ENCODE data around the gene CHD5.

DNA sequence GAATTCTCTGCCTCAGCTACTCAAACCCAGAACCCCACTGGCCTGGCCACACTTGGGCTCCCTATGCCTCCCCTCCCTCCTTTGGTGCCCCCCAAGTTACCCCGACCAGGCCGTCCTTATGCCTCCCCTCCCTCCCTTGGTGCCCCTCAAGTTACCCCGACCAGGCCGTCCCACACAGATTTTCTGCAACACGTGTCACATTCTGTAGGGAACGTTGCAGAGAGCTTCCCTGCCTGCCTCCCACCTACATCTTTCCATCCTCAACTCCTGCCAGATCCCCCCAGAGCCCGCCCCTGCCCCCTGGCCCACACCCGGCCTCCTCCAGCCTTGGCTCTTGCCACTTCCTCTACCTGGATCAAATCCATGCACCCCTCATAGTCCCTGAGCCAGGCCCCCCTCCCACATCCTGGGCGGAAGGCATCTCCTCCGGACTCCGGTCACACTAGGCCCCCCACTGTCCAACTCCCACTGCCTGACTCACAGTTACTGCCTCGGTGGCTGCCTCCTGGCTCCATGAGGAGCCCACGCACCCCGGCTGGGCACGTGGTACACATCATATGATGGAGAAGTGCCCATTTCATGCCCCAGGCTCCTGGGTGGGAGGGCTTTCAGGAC, 93.3 kb downstream of the CHD5 start:
- TF ChIP-seq POLR2A (IDR thresholded peaks at IDR 0.05; ENCODE audit: low read depth, low read length), result no peak
- no peak for TF ChIP-seq FOS (IDR thresholded peaks at IDR 0.05; ENCODE audit: low read depth, low read length)
- TF ChIP-seq MAZ (IDR thresholded peaks at IDR 0.05; ENCODE audit: borderline replicate concordance, low read depth, low read length), result no peak
- no peak for TF ChIP-seq RAD21 (IDR thresholded peaks at IDR 0.05; ENCODE audit: low read length)
- TF ChIP-seq, protein P1, sequence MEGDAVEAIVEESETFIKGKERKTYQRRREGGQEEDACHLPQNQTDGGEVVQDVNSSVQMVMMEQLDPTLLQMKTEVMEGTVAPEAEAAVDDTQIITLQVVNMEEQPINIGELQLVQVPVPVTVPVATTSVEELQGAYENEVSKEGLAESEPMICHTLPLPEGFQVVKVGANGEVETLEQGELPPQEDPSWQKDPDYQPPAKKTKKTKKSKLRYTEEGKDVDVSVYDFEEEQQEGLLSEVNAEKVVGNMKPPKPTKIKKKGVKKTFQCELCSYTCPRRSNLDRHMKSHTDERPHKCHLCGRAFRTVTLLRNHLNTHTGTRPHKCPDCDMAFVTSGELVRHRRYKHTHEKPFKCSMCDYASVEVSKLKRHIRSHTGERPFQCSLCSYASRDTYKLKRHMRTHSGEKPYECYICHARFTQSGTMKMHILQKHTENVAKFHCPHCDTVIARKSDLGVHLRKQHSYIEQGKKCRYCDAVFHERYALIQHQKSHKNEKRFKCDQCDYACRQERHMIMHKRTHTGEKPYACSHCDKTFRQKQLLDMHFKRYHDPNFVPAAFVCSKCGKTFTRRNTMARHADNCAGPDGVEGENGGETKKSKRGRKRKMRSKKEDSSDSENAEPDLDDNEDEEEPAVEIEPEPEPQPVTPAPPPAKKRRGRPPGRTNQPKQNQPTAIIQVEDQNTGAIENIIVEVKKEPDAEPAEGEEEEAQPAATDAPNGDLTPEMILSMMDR (conservative IDR thresholded peaks at IDR 0.05; ENCODE audit: low read depth, low read length), result no peak
- no peak for TF ChIP-seq BHLHE40 (IDR thresholded peaks at IDR 0.05; ENCODE audit: low read depth, low read length)
- no peak for TF ChIP-seq RFX5 (IDR thresholded peaks at IDR 0.05; ENCODE audit: low read depth, low read length)
- TF ChIP-seq SMC3 (IDR thresholded peaks at IDR 0.05; ENCODE audit: low read depth, low read length), result no peak
- no peak for TF ChIP-seq RCOR1 (IDR thresholded peaks at IDR 0.05; ENCODE audit: insufficient replicate concordance, low read length)
- TF ChIP-seq, protein P2, sequence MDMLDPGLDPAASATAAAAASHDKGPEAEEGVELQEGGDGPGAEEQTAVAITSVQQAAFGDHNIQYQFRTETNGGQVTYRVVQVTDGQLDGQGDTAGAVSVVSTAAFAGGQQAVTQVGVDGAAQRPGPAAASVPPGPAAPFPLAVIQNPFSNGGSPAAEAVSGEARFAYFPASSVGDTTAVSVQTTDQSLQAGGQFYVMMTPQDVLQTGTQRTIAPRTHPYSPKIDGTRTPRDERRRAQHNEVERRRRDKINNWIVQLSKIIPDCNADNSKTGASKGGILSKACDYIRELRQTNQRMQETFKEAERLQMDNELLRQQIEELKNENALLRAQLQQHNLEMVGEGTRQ (IDR thresholded peaks at IDR 0.05; ENCODE audit: low read depth, low read length), result no peak
- TF ChIP-seq CEBPB (IDR thresholded peaks at IDR 0.05; ENCODE audit: low read depth, low read length), result no peak
- TF ChIP-seq MAFK (IDR thresholded peaks at IDR 0.05; ENCODE audit: low read depth, low read length), result no peak

Data from IMR-90 (cell line).